Ramos (cell line): ENCODE measurements around the gene THBD.

ENCODE experiments used
- in situ Hi-C: fragments of 300-500 bp; cut with MboI; formaldehyde crosslinking; loops from one replicate; pipeline ENCODE4 v1.14.3; 2022; ENCODE audit warnings: low sequenced_read_pairs; ENCODE audit not compliant: unreplicated experiment

Gene THBD

GRCh38 chr20:23084845-23085365 lies 35.4 kb upstream of the THBD start:
- in situ Hi-C loops: no loop called here

DNA sequence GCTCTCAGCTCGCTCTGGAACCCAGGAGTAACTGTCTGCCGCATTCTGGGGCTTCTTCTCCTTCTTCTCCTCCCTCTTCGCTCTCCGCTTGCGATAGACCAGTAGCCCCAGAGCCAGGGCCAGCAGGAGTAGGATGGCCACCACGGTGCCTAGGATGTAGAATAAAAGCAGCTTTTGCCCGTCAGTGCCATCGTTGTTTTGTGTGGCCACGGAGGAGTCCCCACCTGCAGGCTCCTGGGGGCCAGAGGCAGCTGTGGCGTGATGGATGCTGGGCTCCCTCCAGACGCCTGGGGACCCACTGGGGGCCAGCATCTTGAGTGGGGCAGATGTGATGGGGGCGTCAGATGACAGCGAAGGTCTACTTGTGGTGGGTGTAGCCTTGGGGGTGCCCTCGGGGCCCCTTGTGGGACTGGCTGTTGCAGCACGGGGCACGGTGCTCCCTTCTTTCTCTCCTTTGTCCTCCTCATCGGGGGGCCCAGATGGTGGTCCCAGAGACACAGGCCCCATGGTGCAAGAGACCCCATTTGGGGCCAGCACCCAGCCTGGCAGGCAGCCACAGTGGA lies 34.9 kb upstream of the THBD start:
- in situ Hi-C loops: no loop called here

DNA sequence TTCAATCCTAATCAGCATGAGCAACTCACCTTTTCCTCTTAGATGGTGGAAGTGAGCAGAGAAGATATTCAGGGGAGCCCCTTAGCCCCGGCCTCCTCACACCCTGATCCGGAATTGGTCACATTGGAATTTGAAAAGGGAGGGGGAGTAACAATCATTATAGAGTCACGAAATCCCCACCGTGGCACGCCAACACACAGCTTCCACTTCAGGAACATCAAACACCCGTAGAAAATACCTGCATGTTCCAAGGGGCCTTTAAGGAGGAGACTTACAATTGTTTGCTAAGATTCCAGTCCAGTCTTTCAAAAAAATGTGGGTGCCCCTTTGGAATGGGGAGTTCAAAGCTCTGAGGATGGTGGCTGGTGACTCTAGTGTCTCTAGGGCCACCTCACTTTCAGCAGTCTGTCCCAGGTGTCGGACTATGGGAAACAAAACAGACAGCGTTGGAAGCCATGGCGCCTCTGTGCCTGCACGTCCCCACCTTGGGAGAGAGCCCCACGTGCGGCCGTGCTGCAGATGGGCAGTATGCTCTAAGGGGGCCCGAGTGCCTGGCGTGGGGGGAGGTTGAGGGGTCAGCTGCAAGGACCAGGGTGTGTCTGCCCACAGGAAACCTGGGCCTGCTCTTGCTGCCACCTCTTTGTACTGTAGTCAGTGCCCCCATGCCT lies 34.2 kb upstream of the THBD start:
- in situ Hi-C loops: no loop called here

DNA sequence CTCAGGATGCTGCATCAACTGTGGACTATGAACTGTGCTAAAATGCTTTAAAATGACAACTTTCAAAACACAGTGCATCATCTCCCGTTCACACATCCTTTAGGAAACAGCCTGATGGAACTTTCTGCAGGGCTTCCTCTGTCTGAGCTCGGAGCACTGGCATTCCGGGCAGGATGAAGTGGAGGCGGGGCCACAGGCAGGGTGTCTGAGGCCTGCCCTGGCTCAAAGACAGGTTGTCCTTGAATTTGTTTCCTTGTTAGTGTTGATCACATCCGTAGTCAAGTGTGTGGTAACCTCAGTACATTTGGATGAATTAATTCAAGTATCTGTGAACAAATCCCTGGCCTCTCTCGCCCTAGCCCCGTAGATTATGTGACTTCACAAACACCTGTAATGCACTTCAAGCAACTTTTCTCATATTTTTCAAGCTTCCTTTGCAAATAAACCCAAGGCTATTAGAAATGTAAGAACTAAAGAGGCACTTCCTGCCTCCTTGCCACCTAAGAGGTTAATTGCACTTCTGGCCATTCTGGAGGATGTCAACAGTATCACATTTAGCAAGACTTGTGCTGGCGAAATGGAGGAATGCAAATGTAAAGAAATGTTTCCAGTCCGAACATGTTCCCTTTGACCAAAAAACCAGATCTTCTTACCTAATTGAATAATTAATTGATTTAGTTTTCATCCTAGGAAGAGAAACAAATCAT lies 33.5 kb upstream of the THBD start:
- in situ Hi-C loops: no loop called here

DNA sequence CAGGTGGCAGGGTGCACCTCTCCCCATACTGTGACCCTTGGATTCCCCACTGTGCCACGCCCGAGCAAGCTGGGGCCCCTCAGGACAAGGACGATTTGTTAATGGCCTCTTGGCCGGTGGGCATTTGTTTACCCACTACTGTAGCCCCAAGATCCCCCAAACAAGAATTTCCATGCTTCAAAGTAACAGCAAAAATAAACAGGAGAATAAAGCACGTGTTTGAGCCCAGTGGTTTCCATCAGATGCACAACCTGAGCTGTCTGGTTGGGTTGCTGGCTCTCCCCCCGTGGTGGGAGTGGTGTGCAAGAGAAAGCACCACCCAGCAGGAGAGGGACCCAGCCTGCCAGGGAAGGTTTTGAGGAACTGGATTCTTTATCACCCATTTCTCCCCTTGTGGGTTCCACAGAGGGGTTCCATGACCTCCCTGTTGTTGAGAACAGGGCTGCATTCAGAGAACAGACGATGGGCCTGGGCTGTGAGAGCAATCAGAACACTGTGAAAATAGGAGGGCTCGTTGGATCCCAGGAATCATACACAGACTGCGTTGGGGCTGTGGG lies 31.9 kb upstream of the THBD start:
- in situ Hi-C loops: no loop called here

- in situ Hi-C loops: no loop called here
Measured at GRCh38 chr20:23080521-23080920, 31.0 kb upstream of the THBD start.

DNA sequence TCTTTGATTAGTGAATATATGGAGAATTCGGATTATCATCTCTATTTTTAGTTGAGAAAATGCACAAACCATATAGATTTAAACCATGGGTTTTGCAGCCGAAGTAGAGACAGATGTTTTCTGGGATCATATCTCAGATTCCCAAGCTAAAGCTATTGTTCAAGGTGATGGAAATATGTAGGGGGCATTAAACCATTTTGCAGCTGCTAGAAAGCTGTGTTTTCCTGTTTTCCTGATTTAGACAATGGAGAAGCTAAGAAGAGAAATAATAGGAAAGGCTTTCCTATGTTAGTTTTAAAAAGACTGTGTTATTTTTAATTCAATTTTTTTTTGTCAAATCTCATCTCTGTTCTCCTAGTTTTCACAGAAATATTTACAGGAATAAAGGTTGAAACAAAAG lies 30.5 kb upstream of the THBD start:
- in situ Hi-C loops: no loop called here

- in situ Hi-C loops: no loop called here
Measured at GRCh38 chr20:23079016-23079351, 29.5 kb upstream of the THBD start.

GRCh38 chr20:23078351-23079015 lies 29.0 kb upstream of the THBD start:
- in situ Hi-C loops: no loop called here

DNA sequence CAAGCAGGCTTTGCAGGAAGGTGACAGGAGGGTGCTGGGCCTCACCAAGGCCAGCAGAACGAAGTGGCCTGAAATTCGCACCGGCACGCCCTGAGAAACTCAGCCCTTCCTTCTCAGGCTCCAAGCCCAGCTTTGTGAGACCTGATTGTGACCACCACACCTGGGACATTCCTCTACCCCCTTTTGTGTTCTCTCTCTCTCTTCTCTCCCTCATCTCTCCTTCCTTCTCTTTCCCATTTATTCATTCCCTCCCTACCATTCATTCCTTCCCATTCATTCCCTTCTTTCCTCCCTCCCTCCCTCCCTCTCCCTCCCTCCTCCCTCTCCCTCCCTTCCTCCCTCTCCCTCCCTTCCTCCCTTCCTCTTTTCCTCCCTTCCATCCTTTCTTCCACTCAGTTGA lies 27.8 kb upstream of the THBD start:
- in situ Hi-C loops: no loop called here

GRCh38 chr20:23074052-23074451 lies 24.6 kb upstream of the THBD start:
- in situ Hi-C loops: no loop called here

DNA sequence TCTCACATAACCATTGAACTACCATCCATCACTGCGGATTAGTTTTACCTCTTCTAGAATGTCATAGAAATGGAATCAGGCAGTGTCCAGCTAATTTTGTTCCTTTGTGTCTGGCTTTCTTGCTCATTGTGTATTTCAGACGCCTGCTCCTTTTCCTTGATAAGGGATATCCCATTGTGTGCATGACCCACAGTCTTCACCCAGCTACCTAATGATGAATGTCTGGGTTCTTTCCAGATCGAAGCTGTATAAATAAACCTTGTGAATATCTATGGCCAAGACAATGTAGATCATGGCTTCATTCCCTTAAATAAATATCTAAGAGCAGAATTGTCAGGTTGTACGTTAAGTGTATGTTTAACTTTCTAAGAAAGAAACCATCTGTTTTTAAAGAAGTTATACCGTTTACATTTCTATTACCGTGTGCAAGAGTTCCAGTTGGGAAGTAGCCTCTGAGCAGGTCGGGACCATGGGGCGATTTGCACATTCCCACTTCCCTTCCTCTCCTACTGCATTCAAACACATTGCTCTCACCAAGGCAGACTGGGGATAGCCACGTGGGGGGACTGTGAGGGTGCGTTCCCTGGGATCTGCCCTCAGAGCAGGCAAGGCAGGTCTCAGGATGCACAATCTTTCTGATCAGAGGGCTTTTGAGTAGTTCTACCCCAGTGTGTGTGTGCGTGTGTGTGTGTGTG lies 23.6 kb upstream of the THBD start:
- in situ Hi-C loops: no loop called here

DNA sequence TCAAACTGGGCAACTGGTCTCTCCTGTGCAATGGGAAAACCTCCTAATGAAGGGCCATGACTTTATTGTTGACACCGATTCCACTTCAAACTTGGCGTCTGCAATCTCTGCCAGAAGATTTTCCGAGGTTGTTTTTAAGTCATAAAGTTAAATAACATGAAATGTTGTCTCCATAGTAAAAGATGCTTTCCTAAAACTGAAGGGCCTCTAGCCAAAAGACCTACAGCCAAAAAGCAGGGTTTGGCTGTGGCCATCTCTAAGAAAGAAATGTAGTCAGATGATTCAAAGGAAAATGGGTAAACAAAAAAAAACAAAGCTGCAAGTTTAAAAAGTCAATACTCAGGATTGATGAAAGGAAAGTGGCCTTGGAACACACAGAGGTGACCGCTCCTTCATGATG lies 22.5 kb upstream of the THBD start:
- in situ Hi-C loops: no loop called here

DNA sequence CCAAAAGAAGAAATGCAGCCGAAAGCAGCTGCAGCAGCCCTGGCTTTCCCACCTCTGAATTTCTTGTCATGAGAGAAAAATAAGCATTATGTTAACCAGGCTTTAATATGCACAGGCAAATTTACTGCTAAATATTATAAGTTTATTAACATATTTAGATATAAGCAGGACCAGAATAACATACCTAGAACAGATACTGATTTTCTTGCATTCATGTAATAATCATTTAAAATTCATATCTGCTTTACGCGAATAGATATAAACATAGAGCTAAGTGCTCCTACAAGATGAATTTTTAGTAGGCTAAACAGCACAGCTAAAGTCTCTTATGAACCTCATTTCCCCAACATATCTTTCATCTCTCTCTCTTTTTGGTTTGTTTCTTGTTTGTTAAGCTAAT lies 21.9 kb upstream of the THBD start:
- in situ Hi-C loops: no loop called here

DNA sequence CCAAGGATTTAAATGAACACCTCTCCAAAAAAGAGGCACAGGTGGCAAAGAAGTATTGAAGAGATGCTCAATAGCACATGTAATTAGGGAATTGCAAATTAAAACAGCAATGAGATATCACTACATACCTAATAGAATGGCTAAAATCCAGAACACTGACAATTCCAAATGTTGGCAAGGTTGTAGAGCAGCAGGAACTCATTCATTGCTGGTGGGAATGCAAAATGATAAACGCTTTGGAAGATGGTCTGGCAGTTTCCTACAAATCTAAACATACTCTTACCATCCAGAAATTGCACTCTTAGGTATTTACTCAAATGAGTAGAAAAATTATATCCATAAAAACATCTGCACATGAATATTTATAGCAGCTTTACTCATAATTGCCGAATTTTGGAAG lies 19.6 kb upstream of the THBD start:
- in situ Hi-C loops: no loop called here

DNA sequence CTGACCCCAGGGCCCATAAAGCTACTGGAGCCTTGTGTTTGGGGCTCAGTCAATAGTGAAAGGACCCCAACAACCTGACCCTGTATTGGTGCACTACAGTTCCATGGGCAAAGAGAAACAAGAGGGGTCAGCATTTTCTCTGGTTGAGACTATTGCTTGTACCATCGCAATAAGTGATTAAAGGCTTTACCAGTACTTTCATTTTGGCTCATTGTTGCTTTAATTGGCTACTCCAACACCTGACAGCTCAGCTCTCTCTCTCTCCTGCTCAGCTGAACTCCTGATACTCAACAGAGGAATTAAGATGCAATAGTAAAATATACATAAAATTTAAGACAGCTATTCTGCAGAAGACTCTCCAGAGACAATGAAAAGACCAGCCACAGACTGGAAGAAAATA lies 18.8 kb upstream of the THBD start:
- in situ Hi-C loops: no loop called here

DNA sequence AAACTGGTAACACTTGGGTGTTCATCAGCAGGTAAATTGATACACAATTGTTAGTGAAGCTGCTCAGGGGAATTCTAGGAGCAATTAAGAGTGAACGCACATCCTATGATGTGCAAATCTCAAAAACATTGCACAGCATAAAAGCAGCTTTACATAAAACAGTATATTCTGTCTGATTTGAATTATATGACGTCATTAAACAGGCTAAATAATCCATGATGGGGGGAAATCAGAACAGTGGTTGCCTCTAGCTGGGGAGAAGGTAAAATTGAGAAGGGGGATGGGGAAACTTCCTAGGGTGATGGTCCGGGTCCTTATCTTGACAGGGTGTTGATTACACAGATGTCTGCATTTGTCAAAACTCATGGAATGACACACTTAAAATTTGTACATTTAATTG lies 17.3 kb upstream of the THBD start:
- in situ Hi-C loops: no loop called here

GRCh38 chr20:23065266-23066201 lies 16.1 kb upstream of the THBD start:
- in situ Hi-C loops: no loop called here

DNA sequence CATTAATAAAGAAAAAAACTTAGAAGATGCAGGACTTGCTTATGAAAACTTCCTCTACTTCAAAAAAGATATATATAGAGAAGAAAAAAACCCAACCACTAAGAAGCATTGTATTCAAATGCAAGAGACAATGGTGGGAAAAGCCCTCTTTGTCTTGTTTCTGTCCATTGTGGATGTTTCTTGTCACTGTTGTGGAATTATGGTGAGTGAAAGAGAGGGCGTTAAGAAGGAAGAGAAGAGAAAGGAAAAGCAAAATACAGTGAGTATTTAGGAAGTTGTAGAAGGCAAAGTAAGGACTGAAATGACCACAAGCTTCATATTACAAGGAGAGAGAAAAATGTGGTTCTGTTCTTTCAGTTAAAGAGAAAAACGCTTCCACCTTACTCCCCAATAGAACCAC lies 14.1 kb upstream of the THBD start:
- in situ Hi-C loops: no loop called here
